SH-SY5Y (cell line): ENCODE data around the gene INTS7.

Source experiments
- GATA2 ChIP-seq: IDR thresholded peaks from 2 replicates; pipeline ENCODE4 v1.6.1; 2011; ENCODE audit warnings: mild to moderate bottlenecking, low read depth, low read length
- GATA3 ChIP-seq: IDR thresholded peaks from 2 replicates; pipeline ENCODE4 v1.6.1; 2011; ENCODE audit warnings: low read depth, mild to moderate bottlenecking, low read length, moderate library complexity

INTS7 gene

GRCh38 chr1:212012034-212012740 is 23.2 kb downstream of the INTS7 start:
- TF ChIP-seq GATA3 (no peak), GATA2 (no peak)

DNA sequence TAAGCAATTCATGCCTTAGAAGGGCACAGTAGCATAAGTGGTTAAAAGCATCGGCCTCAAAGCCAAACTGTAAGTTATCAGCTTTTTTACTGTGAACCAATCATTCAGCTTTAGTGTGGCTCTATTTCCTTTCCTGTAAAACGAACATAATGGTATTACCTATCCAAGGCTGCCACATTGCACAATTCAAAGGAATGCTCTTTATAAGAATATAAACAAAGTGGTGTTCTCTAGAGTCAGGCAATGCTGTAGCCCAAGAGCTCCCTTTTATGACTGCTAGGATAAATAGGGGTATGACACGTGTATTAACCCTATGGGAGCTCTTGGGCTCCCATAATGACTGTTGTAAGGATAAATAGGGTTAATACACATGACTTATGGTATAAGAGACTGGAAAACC is 25.4 kb downstream of the INTS7 start:
- TF ChIP-seq GATA2 (no peak), GATA3 (no peak)

GRCh38 chr1:212009561-212009960 is 25.8 kb downstream of the INTS7 start:
- TF ChIP-seq GATA3: no peak

- TF ChIP-seq GATA2 (no peak), GATA3 (no peak)
Observed at GRCh38 chr1:212007886-212008285, 27.5 kb downstream of the INTS7 start.

- TF ChIP-seq GATA3 (no peak), GATA2 (no peak)
Observed at GRCh38 chr1:212007178-212007577, 28.2 kb downstream of the INTS7 start.

DNA sequence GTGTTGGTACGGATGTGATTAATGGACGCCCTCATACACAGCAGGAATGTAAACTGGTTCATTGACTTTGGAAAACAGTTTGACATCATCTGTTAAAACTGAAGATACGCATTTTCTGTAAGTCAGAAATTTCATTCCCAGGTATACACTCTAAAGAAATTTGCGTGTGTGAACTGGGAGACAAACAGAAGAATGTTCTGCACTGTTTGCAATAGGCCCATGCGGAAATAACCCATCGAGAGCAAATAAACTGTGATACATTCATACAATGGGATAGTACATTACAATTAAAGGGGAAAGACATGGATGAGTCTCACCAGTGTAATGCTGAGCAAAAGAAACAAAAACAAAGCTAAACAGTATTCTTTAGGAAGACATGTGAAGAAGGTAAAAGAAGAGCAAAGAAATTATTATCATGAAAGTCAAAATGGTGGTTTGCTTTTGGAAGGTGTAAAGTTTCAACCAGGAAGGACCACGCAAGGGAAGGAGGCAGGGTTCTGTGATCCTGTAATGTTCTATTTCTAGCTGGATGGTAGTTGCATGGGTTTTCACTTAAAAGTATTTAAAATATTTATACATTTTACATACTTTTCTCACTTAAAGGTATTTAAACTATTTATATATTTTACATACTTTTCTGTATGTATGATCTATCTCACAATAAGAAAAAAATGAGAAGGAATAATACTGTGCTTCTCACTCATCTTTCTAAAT is 30.3 kb downstream of the INTS7 start:
- TF ChIP-seq GATA3 (no peak), GATA2 (no peak)

- no peak for TF ChIP-seq GATA3
- no peak for TF ChIP-seq GATA2
Observed at GRCh38 chr1:212002536-212002935, 32.8 kb downstream of the INTS7 start.

DNA sequence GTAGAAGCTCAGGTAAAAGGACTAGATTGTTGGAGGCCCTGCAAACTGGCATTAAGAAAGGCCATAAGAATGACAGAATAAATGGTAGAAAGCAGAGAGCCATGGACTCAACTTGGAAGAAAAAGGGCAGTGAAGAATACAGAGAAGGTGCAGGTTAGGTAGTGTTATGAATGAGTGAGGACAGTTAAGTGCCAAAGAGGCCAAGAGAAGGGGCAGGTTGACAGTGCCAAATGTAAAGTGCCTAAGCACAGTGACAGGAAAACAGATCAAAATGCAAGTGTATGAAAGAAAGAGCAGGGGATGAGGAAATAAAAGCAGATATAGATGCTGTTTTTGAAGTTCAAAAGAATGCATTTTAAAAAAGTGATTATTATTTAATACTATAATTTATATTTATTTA is 43.7 kb downstream of the INTS7 start:
- no peak for TF ChIP-seq GATA2
- TF ChIP-seq GATA3: no peak

- TF ChIP-seq GATA3: no peak
- no peak for TF ChIP-seq GATA2
Observed at GRCh38 chr1:211986628-211987254, 48.6 kb downstream of the INTS7 start.

DNA sequence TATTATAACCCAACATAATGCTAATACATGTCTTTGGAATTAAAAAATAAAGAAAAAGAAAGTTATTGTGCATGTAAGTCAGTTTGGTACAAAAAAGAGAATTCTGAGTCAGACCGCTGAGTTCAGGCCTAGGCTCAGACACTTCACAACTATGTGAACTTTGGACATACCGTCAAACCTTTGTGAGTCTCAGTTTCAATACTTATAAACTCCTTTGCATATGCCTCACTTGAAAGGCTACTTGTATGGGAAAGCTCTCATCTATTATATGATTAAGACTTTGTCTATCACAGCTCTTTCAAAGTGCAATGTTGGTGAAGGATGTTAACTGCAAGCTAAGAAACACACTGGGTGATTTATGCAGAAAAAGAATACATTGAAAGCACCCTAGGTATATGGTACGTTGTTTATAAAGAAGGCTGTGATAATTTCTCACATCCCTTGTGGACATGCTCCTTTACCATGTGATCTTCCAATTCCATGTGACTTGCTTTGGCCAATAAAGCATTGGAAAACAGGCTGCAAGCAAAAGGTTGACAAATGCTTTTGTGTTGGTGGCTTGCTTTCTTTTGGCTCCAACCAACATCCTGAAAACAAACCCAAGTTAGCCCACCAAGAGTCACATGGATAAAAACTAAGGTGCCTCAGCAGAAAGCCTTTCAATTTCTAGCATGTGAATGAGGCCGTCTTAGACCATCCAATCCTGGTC is 49.6 kb downstream of the INTS7 start:
- no peak for TF ChIP-seq GATA3

- TF ChIP-seq GATA2: no peak
- TF ChIP-seq GATA3: no peak
Observed at GRCh38 chr1:211978596-211978995, 56.8 kb downstream of the INTS7 start.

DNA sequence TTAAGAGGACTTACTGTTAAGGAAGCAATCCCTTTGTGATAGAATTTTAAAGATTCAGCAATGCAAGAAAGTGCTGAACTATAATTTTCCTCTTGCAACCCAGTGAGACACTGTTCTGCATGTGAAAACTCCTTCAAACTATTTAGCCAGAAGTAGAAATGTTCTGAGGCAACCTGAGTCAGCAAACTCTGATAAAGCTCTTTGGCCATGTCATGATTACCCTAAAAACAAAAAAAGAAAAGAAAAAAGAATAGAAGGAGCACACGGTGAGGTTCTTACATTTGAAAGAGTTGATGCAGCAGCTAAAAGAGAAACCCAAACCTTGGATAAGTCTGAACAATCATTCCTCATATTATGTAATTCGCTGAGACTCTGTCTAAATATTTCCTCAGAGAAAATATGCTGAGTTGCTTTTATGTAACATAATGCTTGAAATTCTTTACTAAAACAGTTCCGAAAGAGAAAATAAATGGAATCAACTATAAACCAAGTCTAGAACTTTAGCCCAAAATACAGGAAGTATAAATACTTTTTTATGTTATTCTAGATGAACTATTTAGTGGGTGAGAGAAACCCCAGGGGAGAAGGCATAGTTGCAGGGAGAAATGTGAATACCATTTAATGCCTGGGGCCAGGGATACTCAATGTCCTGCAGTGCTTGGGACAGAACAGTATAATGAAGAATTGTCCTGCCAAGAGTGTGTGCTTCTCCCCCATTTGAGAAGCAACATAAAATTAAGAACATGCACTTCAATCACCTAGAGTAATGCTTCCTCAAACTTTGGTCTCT is 60.0 kb downstream of the INTS7 start:
- no peak for TF ChIP-seq GATA2
- TF ChIP-seq GATA3: no peak

DNA sequence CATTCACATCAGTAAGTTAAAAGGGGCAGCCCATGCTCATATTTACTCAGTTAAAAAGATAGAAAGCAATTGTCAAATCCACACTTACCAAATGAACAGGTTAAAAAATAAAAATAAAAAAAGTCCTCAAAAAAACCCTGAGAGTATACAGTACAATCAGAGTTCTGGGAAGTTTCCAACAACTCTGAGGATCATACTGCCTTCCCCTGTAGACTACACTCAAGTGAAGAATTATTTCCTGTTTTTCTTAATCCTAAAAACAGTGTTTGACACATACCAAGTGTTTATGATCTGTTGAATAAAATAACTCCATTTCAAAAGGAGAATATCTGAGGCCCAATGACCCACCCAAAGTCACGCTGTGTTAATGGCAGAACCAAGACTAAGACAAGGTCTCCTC is 61.8 kb downstream of the INTS7 start:
- no peak for TF ChIP-seq GATA3
- TF ChIP-seq GATA2: no peak

DNA sequence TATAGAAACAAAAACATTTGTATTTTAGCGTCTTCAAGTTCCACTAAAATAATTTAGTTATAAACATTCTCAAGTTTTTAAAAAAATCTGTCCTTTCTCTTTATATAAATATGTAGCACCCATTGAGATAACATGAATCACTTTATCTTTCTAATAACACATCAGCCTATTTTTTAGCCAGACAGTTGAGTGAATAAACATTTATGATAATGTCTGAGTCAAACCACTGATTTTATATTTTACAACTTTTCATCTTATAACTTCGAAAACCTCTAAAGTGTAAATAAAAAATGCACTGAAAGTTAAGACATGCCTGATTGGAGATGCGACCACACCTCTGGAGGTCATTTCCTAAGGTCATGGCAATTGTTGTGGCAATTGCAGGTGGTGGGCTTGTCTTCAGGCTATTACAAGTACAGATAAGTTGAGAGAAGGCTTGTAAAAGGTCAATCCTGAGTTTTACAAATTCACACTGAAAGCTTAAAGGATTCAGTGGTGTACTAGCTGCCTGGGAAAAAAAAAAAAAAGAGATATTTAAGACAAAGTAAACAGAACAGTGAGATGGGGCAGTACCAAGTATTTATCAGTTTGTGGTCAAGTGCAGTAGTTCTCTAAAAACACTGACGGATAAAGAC is 67.0 kb downstream of the INTS7 start:
- TF ChIP-seq GATA3 (no peak), GATA2 (no peak)
